ENCODE results near the gene TMC1.

DNA sequence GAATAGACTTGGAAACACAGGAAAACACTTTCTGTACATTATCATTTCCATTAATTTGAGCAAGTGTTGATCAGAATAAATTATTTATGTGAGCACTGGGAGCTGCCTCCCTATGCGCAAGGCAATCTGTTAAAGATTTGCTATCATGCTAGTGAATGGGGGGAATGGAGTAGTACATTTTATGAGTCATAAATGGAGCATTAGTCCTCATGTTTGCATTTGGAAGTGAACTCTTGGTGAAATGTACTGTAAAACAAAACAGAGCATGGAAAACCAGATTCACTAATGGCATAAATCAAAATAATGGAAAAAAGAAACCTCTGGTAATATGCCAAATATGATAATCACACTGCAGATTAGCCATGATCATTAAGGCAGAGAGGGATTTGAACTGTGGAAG lies 40.5 kb upstream of the TMC1 start:
- TF ChIP-seq, protein P1, sequence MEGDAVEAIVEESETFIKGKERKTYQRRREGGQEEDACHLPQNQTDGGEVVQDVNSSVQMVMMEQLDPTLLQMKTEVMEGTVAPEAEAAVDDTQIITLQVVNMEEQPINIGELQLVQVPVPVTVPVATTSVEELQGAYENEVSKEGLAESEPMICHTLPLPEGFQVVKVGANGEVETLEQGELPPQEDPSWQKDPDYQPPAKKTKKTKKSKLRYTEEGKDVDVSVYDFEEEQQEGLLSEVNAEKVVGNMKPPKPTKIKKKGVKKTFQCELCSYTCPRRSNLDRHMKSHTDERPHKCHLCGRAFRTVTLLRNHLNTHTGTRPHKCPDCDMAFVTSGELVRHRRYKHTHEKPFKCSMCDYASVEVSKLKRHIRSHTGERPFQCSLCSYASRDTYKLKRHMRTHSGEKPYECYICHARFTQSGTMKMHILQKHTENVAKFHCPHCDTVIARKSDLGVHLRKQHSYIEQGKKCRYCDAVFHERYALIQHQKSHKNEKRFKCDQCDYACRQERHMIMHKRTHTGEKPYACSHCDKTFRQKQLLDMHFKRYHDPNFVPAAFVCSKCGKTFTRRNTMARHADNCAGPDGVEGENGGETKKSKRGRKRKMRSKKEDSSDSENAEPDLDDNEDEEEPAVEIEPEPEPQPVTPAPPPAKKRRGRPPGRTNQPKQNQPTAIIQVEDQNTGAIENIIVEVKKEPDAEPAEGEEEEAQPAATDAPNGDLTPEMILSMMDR (tag by site-specific recombination; IDR thresholded peaks at IDR 0.05), result no peak
- TF ChIP-seq, protein P2, sequence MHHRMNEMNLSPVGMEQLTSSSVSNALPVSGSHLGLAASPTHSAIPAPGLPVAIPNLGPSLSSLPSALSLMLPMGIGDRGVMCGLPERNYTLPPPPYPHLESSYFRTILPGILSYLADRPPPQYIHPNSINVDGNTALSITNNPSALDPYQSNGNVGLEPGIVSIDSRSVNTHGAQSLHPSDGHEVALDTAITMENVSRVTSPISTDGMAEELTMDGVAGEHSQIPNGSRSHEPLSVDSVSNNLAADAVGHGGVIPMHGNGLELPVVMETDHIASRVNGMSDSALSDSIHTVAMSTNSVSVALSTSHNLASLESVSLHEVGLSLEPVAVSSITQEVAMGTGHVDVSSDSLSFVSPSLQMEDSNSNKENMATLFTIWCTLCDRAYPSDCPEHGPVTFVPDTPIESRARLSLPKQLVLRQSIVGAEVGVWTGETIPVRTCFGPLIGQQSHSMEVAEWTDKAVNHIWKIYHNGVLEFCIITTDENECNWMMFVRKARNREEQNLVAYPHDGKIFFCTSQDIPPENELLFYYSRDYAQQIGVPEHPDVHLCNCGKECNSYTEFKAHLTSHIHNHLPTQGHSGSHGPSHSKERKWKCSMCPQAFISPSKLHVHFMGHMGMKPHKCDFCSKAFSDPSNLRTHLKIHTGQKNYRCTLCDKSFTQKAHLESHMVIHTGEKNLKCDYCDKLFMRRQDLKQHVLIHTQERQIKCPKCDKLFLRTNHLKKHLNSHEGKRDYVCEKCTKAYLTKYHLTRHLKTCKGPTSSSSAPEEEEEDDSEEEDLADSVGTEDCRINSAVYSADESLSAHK (tag by site-specific recombination; IDR thresholded peaks at IDR 0.05), result no peak
- TF ChIP-seq OVOL3 (tag by site-specific recombination; IDR thresholded peaks at IDR 0.05), result no peak
- no peak for TF ChIP-seq ZNF692 (tag by site-specific recombination; IDR thresholded peaks at IDR 0.05)
- no peak for TF ChIP-seq PBX3 (CRISPR knock-in tag; IDR thresholded peaks at IDR 0.05)
- no peak for TF ChIP-seq REST (tag by site-specific recombination; IDR thresholded peaks at IDR 0.05)
- no peak for TF ChIP-seq ZNF114 (tag by site-specific recombination; IDR thresholded peaks at IDR 0.05)
- no peak for TF ChIP-seq HOXA7 (CRISPR knock-in tag; IDR thresholded peaks at IDR 0.05; ENCODE audit: borderline replicate concordance)
- no peak for TF ChIP-seq SCRT1 (tag by site-specific recombination; IDR thresholded peaks at IDR 0.05; ENCODE audit: borderline replicate concordance)
- TF ChIP-seq TSHZ1 (tag by site-specific recombination; IDR thresholded peaks at IDR 0.05; ENCODE audit: borderline replicate concordance), result no peak
- no peak for TF ChIP-seq SETDB1 (IDR thresholded peaks at IDR 0.05; ENCODE audit: insufficient read length, low read length)
- TF ChIP-seq ZNF274 (IDR thresholded peaks at IDR 0.05; ENCODE audit: low read length), result no peak
- no peak for TF ChIP-seq ZNF274 (tag by site-specific recombination; IDR thresholded peaks at IDR 0.05; ENCODE audit: borderline replicate concordance)
- TF ChIP-seq PATZ1 (tag by site-specific recombination; IDR thresholded peaks at IDR 0.05), result no peak
